Vagina (tissue), 2 donors: ENCODE results near the gene RTP5. TPM values are rescaled to one million over a fixed set of nuclear protein-coding genes. Genes with fewer than 3 reads are reported as not detected.

Experiments used
- DNase-seq, 2 donors: peaks; one replicate each; pipeline ENCODE4 v3.0.0-alpha.2; 2017; ENCODE audit errors: extremely low spot score in 2 of 2
- H3K27ac ChIP-seq: fragments of 200-600 bp; sonication (generic); one replicate; pipeline ENCODE4 v1.5.1; 2019
- H3K27me3 ChIP-seq: fragments of 200-600 bp; sonication (generic); one replicate; pipeline ENCODE4 v1.5.1; 2019
- H3K36me3 ChIP-seq, 2 donors: fragments of 200-600 bp; sonication (generic); one replicate each; pipeline ENCODE4 v1.5.1; 2017 to 2019
- H3K4me1 ChIP-seq: fragments of 200-600 bp; sonication (generic); one replicate; pipeline ENCODE4 v1.5.1; 2019
- H3K4me3 ChIP-seq, 2 donors: fragments of 200-600 bp; sonication (generic); 1 replicate in 1 of 2; 2 replicates in 1 of 2; pipeline ENCODE4 v1.5.1; 2016 to 2019
- H3K9me3 ChIP-seq: fragments of 200-600 bp; sonication (generic); one replicate; pipeline ENCODE4 v1.5.1; 2019
- CTCF ChIP-seq, 3 experiments: fragments of 450-650 bp in 2 of 3; fragments of 200-600 bp in 1 of 3; sonication (generic) in 1 of 3; IDR thresholded peaks; one replicate each; pipeline ENCODE4 v1.5.1; 2017 to 2019; ENCODE audit warnings: antibody characterized with exemption in 3 of 3, mild to moderate bottlenecking in 2 of 3, moderate library complexity in 2 of 3
- POLR2A ChIP-seq, 2 donors: fragments of 450-650 bp; IDR thresholded peaks; one replicate each; pipeline ENCODE4 v1.6.1; 2017; ENCODE audit warnings: antibody characterized with exemption in 2 of 2, mild to moderate bottlenecking in 2 of 2, moderate library complexity in 2 of 2
- POLR2AphosphoS5 ChIP-seq, 2 donors: sonication (generic); formaldehyde crosslinking; IDR thresholded peaks; one replicate each; pipeline ENCODE4 v1.9.0; 2017; ENCODE audit warnings: antibody characterized with exemption in 2 of 2, mild to moderate bottlenecking in 2 of 2, low read depth in 1 of 2; ENCODE audit not compliant: insufficient read depth in 1 of 2
- intact Hi-C: fragments of 100-400 bp; cut with DNase I; formaldehyde crosslinking; loops from one replicate; pipeline ENCODE4 v1.15.1; 2023
- total RNA-seq: library from RNA; depleted of rRNA; stranded (reverse); fragments of >200 nt; gene quantifications from one replicate; pipeline ENCODE4 v1.2.3, GENCODE V29; 2016

The RTP5 gene
- total RNA-seq, 1 donor from 2014 or later, result not detected

- H3K27ac ChIP-seq, result peak overlapping the region; percentile 70
- TF ChIP-seq POLR2AphosphoS5 (IDR thresholded peaks at IDR 0.05; ENCODE audit: insufficient read depth in 1 of 2, low read depth in 1 of 2), result peak in 1 of 2 donors; percentile 20
- TF ChIP-seq CTCF (IDR thresholded peaks at IDR 0.05), result no peak
Measured at GRCh38 chr2:241901500-241902351, 32.2 kb downstream of the RTP5 start.

GRCh38 chr2:241902357-241902991, 32.9 kb downstream of the RTP5 start:
- Histone ChIP-seq H3K4me3 (peak overlapping the region; percentile 37 to 42), H3K9me3 (no peaks in the 10 kb centered on the region), H3K27me3 (no peaks in the 10 kb centered on the region), H3K27ac (peak overlapping the region; percentile 70), H3K4me1 (peaks cover 42% of the 10 kb centered on the region), H3K36me3 (no peaks in the 10 kb centered on the region)
- TF ChIP-seq CTCF (IDR thresholded peaks at IDR 0.05), result no peak
- no peak for TF ChIP-seq POLR2A (IDR thresholded peaks at IDR 0.05)
- TF ChIP-seq POLR2AphosphoS5 (IDR thresholded peaks at IDR 0.05; ENCODE audit: insufficient read depth in 1 of 2, low read depth in 1 of 2), result no peak
- DNase-seq, result no peak
- intact Hi-C loops, result no loop called here

More at GRCh38 chr2:241901500-241902351, 32.2 kb downstream of the RTP5 start:
- Histone ChIP-seq H3K27me3 (no peaks in the 10 kb centered on the region), H3K4me3 (peak overlapping the region; percentile 37 to 42), H3K4me1 (peaks cover 42% of the 10 kb centered on the region), H3K9me3 (no peaks in the 10 kb centered on the region), H3K36me3 (no peaks in the 10 kb centered on the region)
- no peak for DNase-seq
- intact Hi-C loops, result no loop called here

GRCh38 chr2:241903121-241904010, 33.8 kb downstream of the RTP5 start:
- H3K36me3 ChIP-seq, result no peaks in the 10 kb centered on the region
- no peak overlapping the region for H3K4me3 ChIP-seq
- peaks cover 42% of the 10 kb centered on the region for H3K4me1 ChIP-seq
- H3K27me3 ChIP-seq, result no peaks in the 10 kb centered on the region
- H3K27ac ChIP-seq, result no peak overlapping the region
- TF ChIP-seq CTCF (IDR thresholded peaks at IDR 0.05) (no peak), POLR2AphosphoS5 (IDR thresholded peaks at IDR 0.05; ENCODE audit: insufficient read depth in 1 of 2, low read depth in 1 of 2) (no peak), POLR2A (IDR thresholded peaks at IDR 0.05) (no peak)
- intact Hi-C loops, result no loop called here
- DNase-seq, result no peak
- H3K9me3 ChIP-seq, result no peaks in the 10 kb centered on the region

- Histone ChIP-seq H3K4me3 (no peak overlapping the region), H3K9me3 (no peaks in the 10 kb centered on the region), H3K27me3 (no peaks in the 10 kb centered on the region), H3K36me3 (no peaks in the 10 kb centered on the region), H3K4me1 (peaks cover 34% of the 10 kb centered on the region), H3K27ac (no peak overlapping the region)
- intact Hi-C loops, result no loop called here
- no peak for TF ChIP-seq POLR2AphosphoS5 (IDR thresholded peaks at IDR 0.05; ENCODE audit: insufficient read depth in 1 of 2, low read depth in 1 of 2)
- no peak for TF ChIP-seq CTCF (IDR thresholded peaks at IDR 0.05)
- no peak for TF ChIP-seq POLR2A (IDR thresholded peaks at IDR 0.05)
- DNase-seq, result no peak
Measured at GRCh38 chr2:241904011-241904718, 34.6 kb downstream of the RTP5 start.
